IMR-90 (cell line): ENCODE data around the gene DCAF5. TPM values are rescaled to one million over a fixed set of nuclear protein-coding genes. Genes with fewer than 3 reads are reported as not detected.

Experiments used
- ATAC-seq: fragments of 200-7000 bp; cut with Tn5 transposase; 2 replicates; pipeline ENCODE4 v1.9.1; 2020; ENCODE audit warnings: low read depth, mild to moderate bottlenecking, moderate library complexity
- BruUV-seq: library from RNA; stranded (reverse); fragments of 400-500 nt; replicated peaks from 2 replicates; lab custom pipeline; 2021; lab: Mats Ljungman, UMichigan
- CTCF ChIA-PET: fragments of 300-600 bp; formaldehyde crosslinking; extraction: SDS; loops from one replicate; lab custom pipeline; 2021; ENCODE audit warnings: antibody characterized with exemption; lab: Yijun Ruan, JAX
- POLR2A ChIA-PET: fragments of 300-600 bp; sonication (Branson Sonifier 250); formaldehyde crosslinking; loops from one replicate; lab custom pipeline; 2022; ENCODE audit warnings: antibody characterized with exemption; ENCODE audit not compliant: unreplicated experiment; lab: Charles Lee
- DNase-seq: peaks from one replicate; pipeline ENCODE4 v3.0.0; 2013
- H2AFZ ChIP-seq: replicated peaks from 2 replicates; pipeline ENCODE3; 2013; ENCODE audit warnings: low read length, mild to moderate bottlenecking; ENCODE audit not compliant: poor library complexity
- H2AK5ac ChIP-seq: 2 replicates; pipeline ENCODE4 v1.6.1; 2013; ENCODE audit warnings: low read depth, low read length, inconsistent platforms
- H2AK9ac ChIP-seq: replicated peaks from 2 replicates; pipeline ENCODE3; 2013; ENCODE audit warnings: mild to moderate bottlenecking, low read depth, low read length, moderate library complexity; ENCODE audit not compliant: poor library complexity
- H2BK120ac ChIP-seq: 2 replicates; pipeline ENCODE4 v1.6.1; 2013; ENCODE audit warnings: low read depth, low read length, inconsistent platforms
- H2BK15ac ChIP-seq: 3 replicates; pipeline ENCODE4 v1.6.1; 2013; ENCODE audit warnings: low read depth, low read length, inconsistent platforms
- H2BK20ac ChIP-seq: 2 replicates; pipeline ENCODE4 v1.6.1; 2013; ENCODE audit warnings: low read depth, mild to moderate bottlenecking, inconsistent platforms, low read length, moderate library complexity
- H2BK5ac ChIP-seq: 2 replicates; pipeline ENCODE4 v1.6.1; 2013; ENCODE audit warnings: mild to moderate bottlenecking, low read depth, low read length, inconsistent platforms; ENCODE audit not compliant: poor library complexity, severe bottlenecking
- H3K14ac ChIP-seq: replicated peaks from 2 replicates; pipeline ENCODE4 v1.6.1; 2013; ENCODE audit warnings: low read depth, low read length, inconsistent platforms
- H3K18ac ChIP-seq: 2 replicates; pipeline ENCODE4 v1.6.1; 2013; ENCODE audit warnings: low read depth, low read length, control low read depth
- H3K23ac ChIP-seq: 2 replicates; pipeline ENCODE4 v1.6.1; 2013; ENCODE audit warnings: low read depth, low read length, inconsistent platforms
- H3K27ac ChIP-seq: 2 replicates; pipeline ENCODE4 v1.5.1; 2013; ENCODE audit warnings: mild to moderate bottlenecking, control low read depth, low read length; ENCODE audit not compliant: insufficient read depth
- H3K27me3 ChIP-seq: 2 replicates; pipeline ENCODE4 v1.6.1; 2013; ENCODE audit warnings: low read length; ENCODE audit not compliant: control insufficient read depth, insufficient read depth
- H3K36me3 ChIP-seq: 2 replicates; pipeline ENCODE4 v1.6.1; 2013; ENCODE audit warnings: low read length, mixed read lengths; ENCODE audit not compliant: control insufficient read depth, insufficient read depth
- H3K4ac ChIP-seq: 2 replicates; pipeline ENCODE4 v1.6.1; 2013; ENCODE audit warnings: low read depth, low read length, inconsistent platforms
- H3K4me1 ChIP-seq: 2 replicates; pipeline ENCODE4 v1.6.1; 2013; ENCODE audit warnings: low read length, mixed read lengths; ENCODE audit not compliant: control insufficient read depth, insufficient read depth
- H3K4me2 ChIP-seq: 2 replicates; pipeline ENCODE4 v1.6.1; 2013; ENCODE audit warnings: low read depth, mild to moderate bottlenecking, control low read depth, low read length, moderate library complexity
- H3K4me3 ChIP-seq: 2 replicates; pipeline ENCODE4 v1.5.1; 2013; ENCODE audit warnings: low read depth, mild to moderate bottlenecking, control low read depth, low read length, moderate library complexity; ENCODE audit not compliant: insufficient read depth
- H3K56ac ChIP-seq: 2 replicates; pipeline ENCODE4 v1.6.1; 2013; ENCODE audit warnings: low read length, inconsistent platforms; ENCODE audit not compliant: insufficient read depth; ENCODE audit errors: extremely low read depth
- H3K79me1 ChIP-seq, 2 experiments: 2 replicates each; pipeline ENCODE4 v1.6.1; 2013; ENCODE audit warnings: low read length in 2 of 2, inconsistent platforms in 1 of 2, low read depth in 1 of 2
- H3K9ac ChIP-seq: 2 replicates; pipeline ENCODE4 v1.6.1; 2013; ENCODE audit warnings: low read depth, low read length, control low read depth
- H3K9me1 ChIP-seq: 2 replicates; pipeline ENCODE4 v1.6.1; 2013; ENCODE audit warnings: low read length, inconsistent platforms; ENCODE audit not compliant: insufficient read depth
- H3K9me3 ChIP-seq: 2 replicates; pipeline ENCODE4 v1.6.1; 2013; ENCODE audit warnings: low read length; ENCODE audit not compliant: control insufficient read depth, insufficient read depth
- H4K20me1 ChIP-seq: 2 replicates; pipeline ENCODE4 v1.6.1; 2013; ENCODE audit warnings: low read length, inconsistent platforms; ENCODE audit not compliant: insufficient read depth
- H4K5ac ChIP-seq: 2 replicates; pipeline ENCODE4 v1.6.1; 2013; ENCODE audit warnings: mild to moderate bottlenecking, low read depth, low read length, control low read depth
- H4K8ac ChIP-seq, 2 experiments: 2 replicates each; pipeline ENCODE4 v1.6.1; 2013; ENCODE audit warnings: low read depth in 2 of 2, low read length in 2 of 2, control low read depth in 1 of 2, inconsistent platforms in 1 of 2
- H4K91ac ChIP-seq: 2 replicates; pipeline ENCODE4 v1.6.1; 2013; ENCODE audit warnings: low read depth, low read length, inconsistent platforms; ENCODE audit not compliant: insufficient read depth
- BHLHE40 ChIP-seq: fragments of 150-350 bp; IDR thresholded peaks from 2 replicates; pipeline ENCODE4 v1.6.1; 2016; ENCODE audit warnings: mild to moderate bottlenecking, low read depth, low read length
- CEBPB ChIP-seq: IDR thresholded peaks from 2 replicates; pipeline ENCODE4 v1.6.1; 2012; ENCODE audit warnings: low read depth, low read length, improper control_type of control experiment
- ELK1 ChIP-seq: fragments of 150-350 bp; IDR thresholded peaks from 2 replicates; pipeline ENCODE4 v1.6.1; 2016; ENCODE audit warnings: low read depth, mild to moderate bottlenecking, low read length, moderate library complexity, borderline replicate concordance
- FOS ChIP-seq: fragments of 150-350 bp; IDR thresholded peaks from 2 replicates; pipeline ENCODE4 v1.6.1; 2016; ENCODE audit warnings: low read depth, low read length
- MAFK ChIP-seq: IDR thresholded peaks from 2 replicates; pipeline ENCODE4 v1.6.1; 2012; ENCODE audit warnings: low read depth, low read length, improper control_type of control experiment
- MAZ ChIP-seq: IDR thresholded peaks from 2 replicates; pipeline ENCODE4 v1.6.1; 2012; ENCODE audit warnings: low read depth, mild to moderate bottlenecking, low read length, improper control_type of control experiment, moderate library complexity, borderline replicate concordance
- NFE2L2 ChIP-seq: fragments of 150-350 bp; IDR thresholded peaks from 2 replicates; pipeline ENCODE4 v1.6.1; 2016; ENCODE audit warnings: low read depth, mild to moderate bottlenecking, low read length
- POLR2A ChIP-seq: IDR thresholded peaks from 2 replicates; pipeline ENCODE4 v1.6.1; 2012; ENCODE audit warnings: mild to moderate bottlenecking, low read depth, low read length
- RAD21 ChIP-seq: IDR thresholded peaks from 2 replicates; pipeline ENCODE4 v1.6.1; 2012; ENCODE audit warnings: low read length, improper control_type of control experiment
- RFX5 ChIP-seq: IDR thresholded peaks from 2 replicates; pipeline ENCODE4 v1.8.0; 2012; ENCODE audit warnings: low read depth, mild to moderate bottlenecking, low read length, moderate library complexity
- SMC3 ChIP-seq: fragments of 150-350 bp; IDR thresholded peaks from 2 replicates; pipeline ENCODE4 v1.6.1; 2016; ENCODE audit warnings: low read depth, mild to moderate bottlenecking, antibody characterized with exemption, low read length, moderate library complexity
- WGBS, 2 experiments: methylation state at CpG; one replicate each; pipeline versions ENCODE4 v1.1.5 to v1.1.7; 2013; ENCODE audit warnings: missing lambda C conversion rate in 2 of 2; ENCODE audit not compliant: insufficient read length in 1 of 2; ENCODE audit errors: extremely low coverage in 2 of 2; 5-methylcytosine and 5-hydroxymethylcytosine counted together
- dilution Hi-C: fragments of 300-500 bp; cut with HindIII; formaldehyde crosslinking; loops from one replicate; pipeline ENCODE4 v1.14.3; 2018; ENCODE audit warnings: low sequenced_read_pairs; ENCODE audit not compliant: unreplicated experiment
- in situ Hi-C: fragments of 300-500 bp; cut with MboI; formaldehyde crosslinking; loops from 3 replicates; pipeline ENCODE4 v1.14.3; 2019; ENCODE audit warnings: low sequenced_read_pairs, inconsistent platforms, mixed read lengths
- intact Hi-C: fragments of 100-400 bp; cut with micrococcal nuclease; formaldehyde crosslinking; loops from 2 replicates; pipeline ENCODE4 v1.10.0; 2022
- polyA plus RNA-seq, 3 experiments: library from polyadenylated mRNA; depleted of rRNA; stranded (reverse); fragments of >200 nt; gene quantifications; 2 replicates each; pipeline ENCODE4 v1.2.3, GENCODE V29; 2012; ENCODE audit warnings: low replicate concordance in 1 of 3
- total RNA-seq: library from RNA; depleted of rRNA; stranded (reverse); fragments of >200 nt; gene quantifications from 2 replicates; pipeline ENCODE4 v1.2.3, GENCODE V29; 2012
- TF ChIP-seq, protein P1 (sequence below): conservative IDR thresholded peaks from 2 replicates; pipeline ENCODE4 v1.5.1; 2012; ENCODE audit warnings: mild to moderate bottlenecking, low read depth, low read length, improper control_type of control experiment

DCAF5 gene
- total and polyA plus RNA-seq, 2 of the 4 experiments (the other 2 are of a cell fraction), result 17.6 to 30.4 TPM

GRCh38 chr14:69038455-69039287, 114.2 kb downstream of the DCAF5 start:
- in situ Hi-C loops, result no loop called here
- WGBS, 2 experiments, result 28% methylated on average over 3 of the region's 7 CpGs; no CpG with 5 or more reads in 1 of the 2 experiments
- H4K8ac ChIP-seq, result peak overlapping the region; percentile 12 to 51; a peak in 3 of 4 replicates

More at GRCh38 chr14:69038455-69039287, 114.2 kb downstream of the DCAF5 start:
- Histone ChIP-seq H3K9me3 (no peaks in the 10 kb centered on the region), H2AFZ (peak overlapping the region; percentile 41), H3K4me3 (no peak overlapping the region), H3K14ac (peak overlapping the region; percentile 11), H3K18ac (peak overlapping the region; percentile 25), H2BK20ac (peak overlapping the region; percentile 79), H3K79me1 (peaks cover 0 to 27% of the 10 kb centered on the region in 2 experiments; a peak in 2 of 4 replicates), H2BK5ac (peak overlapping the region; percentile 53), H3K4me2 (peak overlapping the region; percentile 21; the same call in 1 of the 2 replicates), H4K20me1 (no peaks in the 10 kb centered on the region), H4K5ac (peak overlapping the region; percentile 23; the same call in 1 of the 2 replicates), H3K27ac (peak overlapping the region; percentile 55), H3K23ac (peak overlapping the region; percentile 1), H2BK120ac (peak overlapping the region; percentile 69), H3K9ac (no peak overlapping the region), H3K4ac (peak overlapping the region; percentile 78), H2BK15ac (peak overlapping the region; percentile 25; the same call in 2 of the 3 replicates), H3K4me1 (peaks cover 38% of the 10 kb centered on the region), H4K91ac (peak overlapping the region; percentile 68), H3K56ac (0 out of 2 replicates have a peak overlapping the region, but pooled peaks have one; percentile 13), H2AK9ac (peak overlapping the region; percentile 85), H3K36me3 (no peaks in the 10 kb centered on the region), H3K27me3 (no peaks in the 10 kb centered on the region), H3K9me1 (peaks cover 38% of the 10 kb centered on the region), H2AK5ac (peak overlapping the region; percentile 86)
- ATAC-seq (peak; percentile 30), DNase-seq (peak; percentile 88)
- ChIA-PET CTCF (no interaction called here), POLR2A (interaction anchor here (1.3 kb wide), 1 partner anchor 62 kb away, joined by 3 read pairs; no protein-coding TSS in a partner anchor)
- dilution Hi-C loops, result no loop called here
- no TSS peak for BruUV-seq
- intact Hi-C loops, result no loop called here
- no peak for TF ChIP-seq RFX5
- TF ChIP-seq POLR2A, result no peak
- TF ChIP-seq CEBPB, result no peak
- TF ChIP-seq SMC3, result no peak
- no peak for TF ChIP-seq RAD21
- 0 out of 2 replicates have a peak, but pooled peaks have one; percentile 20 for TF ChIP-seq MAZ
- peak; percentile 30; the same call in 1 of the 2 replicates for TF ChIP-seq BHLHE40
- no peak for TF ChIP-seq ELK1
- no peak for TF ChIP-seq NFE2L2
- peak; percentile 36; the same call in 1 of the 2 replicates for TF ChIP-seq FOS
- TF ChIP-seq MAFK, result no peak
- TF ChIP-seq, protein P1, sequence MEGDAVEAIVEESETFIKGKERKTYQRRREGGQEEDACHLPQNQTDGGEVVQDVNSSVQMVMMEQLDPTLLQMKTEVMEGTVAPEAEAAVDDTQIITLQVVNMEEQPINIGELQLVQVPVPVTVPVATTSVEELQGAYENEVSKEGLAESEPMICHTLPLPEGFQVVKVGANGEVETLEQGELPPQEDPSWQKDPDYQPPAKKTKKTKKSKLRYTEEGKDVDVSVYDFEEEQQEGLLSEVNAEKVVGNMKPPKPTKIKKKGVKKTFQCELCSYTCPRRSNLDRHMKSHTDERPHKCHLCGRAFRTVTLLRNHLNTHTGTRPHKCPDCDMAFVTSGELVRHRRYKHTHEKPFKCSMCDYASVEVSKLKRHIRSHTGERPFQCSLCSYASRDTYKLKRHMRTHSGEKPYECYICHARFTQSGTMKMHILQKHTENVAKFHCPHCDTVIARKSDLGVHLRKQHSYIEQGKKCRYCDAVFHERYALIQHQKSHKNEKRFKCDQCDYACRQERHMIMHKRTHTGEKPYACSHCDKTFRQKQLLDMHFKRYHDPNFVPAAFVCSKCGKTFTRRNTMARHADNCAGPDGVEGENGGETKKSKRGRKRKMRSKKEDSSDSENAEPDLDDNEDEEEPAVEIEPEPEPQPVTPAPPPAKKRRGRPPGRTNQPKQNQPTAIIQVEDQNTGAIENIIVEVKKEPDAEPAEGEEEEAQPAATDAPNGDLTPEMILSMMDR, result no peak
